ENCODE measurements around the gene MAP1S.

DNA sequence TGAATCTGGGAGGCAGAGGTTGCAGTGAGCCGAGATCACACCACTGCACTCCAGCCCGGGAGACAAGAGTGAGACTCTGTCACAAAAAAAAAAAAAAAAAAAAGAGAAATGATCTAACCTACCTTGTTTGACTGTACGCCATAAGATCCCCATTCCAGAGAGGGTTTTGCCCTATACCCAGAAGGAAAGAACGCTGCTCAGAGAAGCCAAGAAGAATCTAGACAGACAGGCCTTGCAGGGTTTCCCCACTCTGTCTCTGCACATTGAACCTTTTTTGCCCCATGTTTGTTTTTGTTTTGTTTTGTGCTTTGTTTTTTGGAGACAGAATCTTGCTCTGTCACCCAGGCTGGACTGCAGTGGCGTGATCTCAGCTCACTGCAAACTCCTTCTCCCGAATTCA, 7.4 kb upstream of the MAP1S start:
- TF ChIP-seq SP1 (IDR thresholded peaks at IDR 0.05) (no peak), L3MBTL2 (conservative IDR thresholded peaks at IDR 0.05) (no peak), FOXA1 (IDR thresholded peaks at IDR 0.05) (no peak), BHLHE40 (IDR thresholded peaks at IDR 0.05; ENCODE audit: borderline replicate concordance) (no peak), SUZ12 (IDR thresholded peaks at IDR 0.05) (no peak), FOXM1 (IDR thresholded peaks at IDR 0.05; ENCODE audit: borderline replicate concordance) (no peak), ELF4 (IDR thresholded peaks at IDR 0.05) (no peak)
- TF ChIP-seq, protein P1, sequence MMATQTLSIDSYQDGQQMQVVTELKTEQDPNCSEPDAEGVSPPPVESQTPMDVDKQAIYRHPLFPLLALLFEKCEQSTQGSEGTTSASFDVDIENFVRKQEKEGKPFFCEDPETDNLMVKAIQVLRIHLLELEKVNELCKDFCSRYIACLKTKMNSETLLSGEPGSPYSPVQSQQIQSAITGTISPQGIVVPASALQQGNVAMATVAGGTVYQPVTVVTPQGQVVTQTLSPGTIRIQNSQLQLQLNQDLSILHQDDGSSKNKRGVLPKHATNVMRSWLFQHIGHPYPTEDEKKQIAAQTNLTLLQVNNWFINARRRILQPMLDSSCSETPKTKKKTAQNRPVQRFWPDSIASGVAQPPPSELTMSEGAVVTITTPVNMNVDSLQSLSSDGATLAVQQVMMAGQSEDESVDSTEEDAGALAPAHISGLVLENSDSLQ (IDR thresholded peaks at IDR 0.05), result no peak

Measured in HEK293T (cell line).